ENCODE data around the gene DNAJC17. TPM values are rescaled to one million over a fixed set of nuclear protein-coding genes. Genes with fewer than 3 reads are reported as not detected.

DNAJC17 gene
- total and polyA plus RNA-seq, 3 experiments from 2014 or later = 35.3 to 47.0 (median 46.5) TPM

GRCh38 chr15:40759961-40760360 lies 47.3 kb downstream of the DNAJC17 start:
- no peaks in the 10 kb centered on the region for H3K27me3 ChIP-seq (ENCODE audit: insufficient read depth, low read length, poor library complexity, severe bottlenecking)
- Mint-ChIP-seq H3K4me3 (peak overlapping the region in 1 of 7 donors; percentile 84), H3K9me3 (no peaks in the 10 kb centered on the region), H3K27ac (no peak overlapping the region), H3K4me1 (peaks cover 13 to 20% (median 17%) of the 10 kb centered on the region in 3 donors), H3K36me3 (peaks cover 0 to 6% (median 0%) of the 10 kb centered on the region in 3 donors), H3K27me3 (no peaks in the 10 kb centered on the region)
- H3K4me1 ChIP-seq (ENCODE audit: insufficient read depth, low read length) = peaks cover 16% of the 10 kb centered on the region
- no peaks in the 10 kb centered on the region for H3K36me3 ChIP-seq (ENCODE audit: insufficient read depth, low read length)
- CTCF ChIA-PET = no interaction called here
- H3K9me3 ChIP-seq (ENCODE audit: low read length) = no peaks in the 10 kb centered on the region
- no peak for DNase-seq
- no peak overlapping the region for H3K4me3 ChIP-seq (ENCODE audit: low read length)
- POLR2A ChIA-PET = no interaction called here
- H3K27ac ChIP-seq (ENCODE audit: low read depth, low read length) = no peak overlapping the region

GRCh38 chr15:40756938-40757337 lies 50.3 kb downstream of the DNAJC17 start:
- CTCF ChIA-PET = interaction anchor here (1.3 to 1.6 kb wide), 2 partner anchors 8 to 135 kb away, joined by 3 to 6 read pairs; no protein-coding TSS in a partner anchor
- peak overlapping the region in 6 of 8 donors; percentile 2 to 72 (median 55) for H3K27ac Mint-ChIP-seq
- Histone ChIP-seq H3K27ac (ENCODE audit: low read depth, low read length) (no peak overlapping the region), H3K9me3 (ENCODE audit: low read length) (no peaks in the 10 kb centered on the region), H3K4me3 (ENCODE audit: low read length) (no peak overlapping the region), H3K27me3 (ENCODE audit: insufficient read depth, low read length, poor library complexity, severe bottlenecking) (no peaks in the 10 kb centered on the region), H3K4me1 (ENCODE audit: insufficient read depth, low read length) (peaks cover 15% of the 10 kb centered on the region), H3K36me3 (ENCODE audit: insufficient read depth, low read length) (peaks cover 1% of the 10 kb centered on the region)
- H3K4me1 Mint-ChIP-seq = peaks cover 19 to 28% (median 28%) of the 10 kb centered on the region in 3 donors
- peak overlapping the region in 6 of 7 donors; percentile 15 to 86 (median 49) for H3K4me3 Mint-ChIP-seq
- H3K36me3 Mint-ChIP-seq = peaks cover 0 to 22% (median 1%) of the 10 kb centered on the region in 3 donors
- no peaks in the 10 kb centered on the region for H3K27me3 Mint-ChIP-seq
- DNase-seq = no peak
- no peaks in the 10 kb centered on the region for H3K9me3 Mint-ChIP-seq
- POLR2A ChIA-PET = no interaction called here

- Mint-ChIP-seq H3K27me3 (no peaks in the 10 kb centered on the region), H3K27ac (peak overlapping the region in 7 of 8 donors; percentile 88 to 98 (median 93)), H3K4me1 (peaks cover 19 to 33% (median 29%) of the 10 kb centered on the region in 3 donors), H3K9me3 (no peaks in the 10 kb centered on the region), H3K36me3 (peaks cover 0 to 34% (median 1%) of the 10 kb centered on the region in 3 donors), H3K4me3 (peak overlapping the region; percentile 86 to 99 (median 93))
- ChIA-PET CTCF (interaction anchor here (1.1 to 1.6 kb wide), 3 partner anchors 10 to 136 kb away, joined by 3 to 6 read pairs (median 4); no protein-coding TSS in a partner anchor), POLR2A (interaction anchor here (0.7 kb wide), 1 partner anchor 12 kb away, joined by 3 read pairs; no protein-coding TSS in a partner anchor)
- Histone ChIP-seq H3K36me3 (ENCODE audit: insufficient read depth, low read length) (peaks cover 12% of the 10 kb centered on the region), H3K4me1 (ENCODE audit: insufficient read depth, low read length) (peaks cover 15% of the 10 kb centered on the region), H3K4me3 (ENCODE audit: low read length) (peak overlapping the region; percentile 75), H3K27me3 (ENCODE audit: insufficient read depth, low read length, poor library complexity, severe bottlenecking) (no peaks in the 10 kb centered on the region), H3K9me3 (ENCODE audit: low read length) (no peaks in the 10 kb centered on the region), H3K27ac (ENCODE audit: low read depth, low read length) (peak overlapping the region; percentile 92)
- no peak for DNase-seq
Observed at GRCh38 chr15:40755812-40756208, 51.5 kb downstream of the DNAJC17 start.

GRCh38 chr15:40754883-40755811 lies 52.1 kb downstream of the DNAJC17 start, which contains the start of gene RMDN3:
RMDN3 (minus strand) TSS chr15:40755254; CDS start chr15:40754783, 471 bp downstream.
- POLR2A ChIA-PET = interaction anchor here (1.0 kb wide), 1 partner anchor 60 kb away, joined by 4 read pairs; the partner anchor contains the start of gene RAD51
- peak within 1 kb of the TSS; percentile 92 for H3K27ac ChIP-seq (ENCODE audit: low read depth, low read length)
- DNase-seq = peak; percentile 90 to 95 (median 91)

GRCh38 chr15:40754574-40754882 lies 52.7 kb downstream of the DNAJC17 start:
- Mint-ChIP-seq H3K4me1 (peaks cover 19 to 33% (median 29%) of the 10 kb centered on the region in 3 donors), H3K9me3 (no peaks in the 10 kb centered on the region), H3K36me3 (peaks cover 0 to 43% (median 1%) of the 10 kb centered on the region in 3 donors), H3K27me3 (no peaks in the 10 kb centered on the region), H3K4me3 (peak overlapping the region; percentile 86 to 99 (median 93)), H3K27ac (peak overlapping the region; percentile 88 to 98 (median 95))
- Histone ChIP-seq H3K9me3 (ENCODE audit: low read length) (no peaks in the 10 kb centered on the region), H3K4me3 (ENCODE audit: low read length) (peak overlapping the region; percentile 75), H3K4me1 (ENCODE audit: insufficient read depth, low read length) (peaks cover 15% of the 10 kb centered on the region), H3K27ac (ENCODE audit: low read depth, low read length) (peak overlapping the region; percentile 92), H3K36me3 (ENCODE audit: insufficient read depth, low read length) (peaks cover 21% of the 10 kb centered on the region), H3K27me3 (ENCODE audit: insufficient read depth, low read length, poor library complexity, severe bottlenecking) (no peaks in the 10 kb centered on the region)
- ChIA-PET CTCF (interaction anchor here (2.1 kb wide), 1 partner anchor 28 kb away, joined by 7 read pairs; no protein-coding TSS in a partner anchor), POLR2A (interaction anchor here (0.6 to 1.0 kb wide), 2 partner anchors 32 to 60 kb away, joined by 4 to 6 read pairs; partner anchors contain the start of gene RAD51)
- peak in 1 of 5 donors; percentile 21 for DNase-seq

More at GRCh38 chr15:40754883-40755811, 52.1 kb downstream of the DNAJC17 start, which contains the start of gene RMDN3:
- CTCF ChIA-PET = interaction anchor here (1.1 to 2.1 kb wide), 3 partner anchors 10 to 27 kb away, joined by 4 to 7 read pairs (median 6); no protein-coding TSS in a partner anchor
- Mint-ChIP-seq H3K36me3 (peaks cover 0 to 39% (median 1%) of the 10 kb centered on the region in 3 donors), H3K4me1 (peaks cover 19 to 33% (median 29%) of the 10 kb centered on the region in 3 donors), H3K4me3 (peak within 1 kb of the TSS; percentile 86 to 99 (median 93)), H3K27me3 (no peaks in the 10 kb centered on the region), H3K27ac (peak within 1 kb of the TSS; percentile 88 to 98 (median 95)), H3K9me3 (no peaks in the 10 kb centered on the region)
- peak within 1 kb of the TSS; percentile 75 for H3K4me3 ChIP-seq (ENCODE audit: low read length)
- peaks cover 15% of the 10 kb centered on the region for H3K4me1 ChIP-seq (ENCODE audit: insufficient read depth, low read length)
- H3K27me3 ChIP-seq (ENCODE audit: insufficient read depth, low read length, poor library complexity, severe bottlenecking) = no peaks in the 10 kb centered on the region
- no peaks in the 10 kb centered on the region for H3K9me3 ChIP-seq (ENCODE audit: low read length)
- H3K36me3 ChIP-seq (ENCODE audit: insufficient read depth, low read length) = peaks cover 18% of the 10 kb centered on the region

GRCh38 chr15:40751745-40752144 lies 55.5 kb downstream of the DNAJC17 start:
- Histone ChIP-seq H3K27ac (ENCODE audit: low read depth, low read length) (peak overlapping the region; percentile 27), H3K36me3 (ENCODE audit: insufficient read depth, low read length) (peaks cover 22% of the 10 kb centered on the region), H3K4me3 (ENCODE audit: low read length) (no peak overlapping the region), H3K4me1 (ENCODE audit: insufficient read depth, low read length) (peaks cover 15% of the 10 kb centered on the region), H3K9me3 (ENCODE audit: low read length) (no peaks in the 10 kb centered on the region), H3K27me3 (ENCODE audit: insufficient read depth, low read length, poor library complexity, severe bottlenecking) (no peaks in the 10 kb centered on the region)
- H3K9me3 Mint-ChIP-seq = no peaks in the 10 kb centered on the region
- peak overlapping the region in 1 of 8 donors; percentile 89 for H3K27ac Mint-ChIP-seq
- peak overlapping the region in 1 of 7 donors; percentile 56 for H3K4me3 Mint-ChIP-seq
- POLR2A ChIA-PET = no interaction called here
- CTCF ChIA-PET = interaction anchor here (1.2 to 3.1 kb wide), 3 partner anchors 14 to 31 kb away, joined by 3 to 11 read pairs (median 3); no protein-coding TSS in a partner anchor
- DNase-seq = no peak
- H3K4me1 Mint-ChIP-seq = peaks cover 19 to 34% (median 33%) of the 10 kb centered on the region in 3 donors
- H3K36me3 Mint-ChIP-seq = peaks cover 0 to 65% (median 7%) of the 10 kb centered on the region in 3 donors
- no peaks in the 10 kb centered on the region for H3K27me3 Mint-ChIP-seq

- no peak for DNase-seq
- Mint-ChIP-seq H3K9me3 (no peaks in the 10 kb centered on the region), H3K27ac (no peak overlapping the region), H3K36me3 (peaks cover 0 to 70% (median 7%) of the 10 kb centered on the region in 3 donors), H3K4me1 (peaks cover 19 to 34% (median 32%) of the 10 kb centered on the region in 3 donors), H3K27me3 (no peaks in the 10 kb centered on the region), H3K4me3 (peak overlapping the region in 2 of 7 donors; percentile 23 to 56)
- Histone ChIP-seq H3K4me3 (ENCODE audit: low read length) (no peak overlapping the region), H3K9me3 (ENCODE audit: low read length) (no peaks in the 10 kb centered on the region), H3K27ac (ENCODE audit: low read depth, low read length) (no peak overlapping the region), H3K36me3 (ENCODE audit: insufficient read depth, low read length) (peaks cover 22% of the 10 kb centered on the region), H3K4me1 (ENCODE audit: insufficient read depth, low read length) (peaks cover 15% of the 10 kb centered on the region), H3K27me3 (ENCODE audit: insufficient read depth, low read length, poor library complexity, severe bottlenecking) (no peaks in the 10 kb centered on the region)
- ChIA-PET POLR2A (interaction anchor here (0.7 kb wide), 1 partner anchor 14 kb away, joined by 3 read pairs; no protein-coding TSS in a partner anchor), CTCF (interaction anchor here (0.5 to 3.1 kb wide), 5 partner anchors 16 to 107 kb away, joined by 3 to 11 read pairs (median 3); no protein-coding TSS in a partner anchor)
Observed at GRCh38 chr15:40750885-40751284, 56.4 kb downstream of the DNAJC17 start.

Data from CD8-positive, alpha-beta memory T cell (primary cell).